CD4-positive, alpha-beta memory T cell (primary cell): ENCODE measurements around the gene ADCY5. TPM values are rescaled to one million over a fixed set of nuclear protein-coding genes. Genes with fewer than 3 reads are reported as not detected.

Experiments used
- CTCF ChIA-PET: fragments of 350-600 bp; sonication (Branson Sonifier 250); formaldehyde crosslinking; loops from one replicate; lab custom pipeline; 2021; ENCODE audit warnings: inconsistent platforms; ENCODE audit not compliant: partially characterized antibody; lab: Charles Lee
- POLR2A ChIA-PET: fragments of 350-600 bp; sonication (Branson Sonifier 250); formaldehyde crosslinking; loops from one replicate; lab custom pipeline; 2021; ENCODE audit not compliant: partially characterized antibody; lab: Charles Lee
- DNase-seq, 5 donors: peaks; one replicate each; pipeline versions ENCODE4 v3.0.0 to v3.0.0-alpha.2; 2020 to 2022; ENCODE audit warnings: mixed read lengths in 1 of 5
- H3K27ac ChIP-seq: one replicate; pipeline ENCODE4 v1.7.0; 2013; ENCODE audit warnings: low read depth, low read length
- H3K27me3 ChIP-seq: 2 replicates; pipeline ENCODE4 v1.7.0; 2013; ENCODE audit warnings: mild to moderate bottlenecking, low read length, moderate library complexity; ENCODE audit not compliant: insufficient read depth
- H3K36me3 ChIP-seq: 2 replicates; pipeline ENCODE4 v1.7.0; 2013; ENCODE audit warnings: mild to moderate bottlenecking, low read length, moderate library complexity; ENCODE audit not compliant: insufficient read depth
- H3K4me1 ChIP-seq: 2 replicates; pipeline ENCODE4 v1.7.0; 2013; ENCODE audit warnings: mild to moderate bottlenecking, low read length, moderate library complexity; ENCODE audit not compliant: insufficient read depth
- H3K4me3 ChIP-seq, 2 donors: one replicate each; pipeline ENCODE4 v1.7.0; 2013; ENCODE audit warnings: low read length in 2 of 2, mild to moderate bottlenecking in 1 of 2
- H3K9me3 ChIP-seq, 2 donors: one replicate each; pipeline ENCODE4 v1.7.0; 2013; ENCODE audit warnings: low read length in 2 of 2, control low read depth in 1 of 2; ENCODE audit not compliant: control insufficient read depth in 1 of 2
- H3K27ac Mint-ChIP-seq, 7 donors: one replicate each; pipeline ENCODE4 v1.8.0; 2020 to 2021; ENCODE audit warnings: mixed read lengths in 7 of 7, mild to moderate bottlenecking in 6 of 7, inconsistent platforms in 3 of 7, moderate library complexity in 3 of 7
- H3K27me3 Mint-ChIP-seq, 2 donors: one replicate each; pipeline ENCODE4 v1.8.0; 2020 to 2021; ENCODE audit warnings: mixed read lengths in 2 of 2
- H3K36me3 Mint-ChIP-seq, 2 donors: one replicate each; pipeline ENCODE4 v1.8.0; 2020 to 2021; ENCODE audit warnings: mixed read lengths in 2 of 2, inconsistent platforms in 1 of 2, mild to moderate bottlenecking in 1 of 2
- H3K4me1 Mint-ChIP-seq, 4 donors: one replicate each; pipeline ENCODE4 v1.8.0; 2020 to 2021; ENCODE audit warnings: mixed read lengths in 4 of 4, mild to moderate bottlenecking in 1 of 4
- H3K4me3 Mint-ChIP-seq, 8 donors: one replicate each; pipeline ENCODE4 v1.8.0; 2020 to 2021; ENCODE audit warnings: mixed read lengths in 8 of 8, mild to moderate bottlenecking in 7 of 8, moderate library complexity in 6 of 8, inconsistent platforms in 3 of 8
- H3K9me3 Mint-ChIP-seq, 8 donors: one replicate each; pipeline ENCODE4 v1.8.0; 2020 to 2021; ENCODE audit warnings: mixed read lengths in 8 of 8, mild to moderate bottlenecking in 5 of 8, inconsistent platforms in 3 of 8, moderate library complexity in 1 of 8
- intact Hi-C: fragments of 100-400 bp; cut with micrococcal nuclease; formaldehyde crosslinking; loops from one replicate; pipeline ENCODE4 v1.15.1; 2023
- polyA plus RNA-seq, 2 donors: library from polyadenylated mRNA; unstranded; fragments of 300-500 nt; fragmentation: Illumina TruSeq; gene quantifications; one replicate each; pipeline ENCODE4 v1.2.3, GENCODE V29; 2021
- total RNA-seq, 2 experiments: library from RNA; stranded (reverse); gene quantifications; one replicate each; pipeline ENCODE4 v1.2.3, GENCODE V29; 2021

ADCY5 gene
- total and polyA plus RNA-seq, 4 experiments from 2014 or later = 0.11 TPM; not detected in 3

- H3K27ac ChIP-seq = no peak overlapping the region
- intact Hi-C loops = no loop called here
- Mint-ChIP-seq H3K4me1 (no peaks in the 10 kb centered on the region), H3K9me3 (no peaks in the 10 kb centered on the region), H3K4me3 (no peak overlapping the region), H3K36me3 (no peaks in the 10 kb centered on the region), H3K27ac (no peak overlapping the region), H3K27me3 (peaks cover 6 to 21% of the 10 kb centered on the region in 2 donors)
- H3K27me3 ChIP-seq = no peaks in the 10 kb centered on the region
- H3K4me1 ChIP-seq = no peaks in the 10 kb centered on the region
- no peak overlapping the region for H3K4me3 ChIP-seq
- H3K9me3 ChIP-seq = no peaks in the 10 kb centered on the region
- POLR2A ChIA-PET = no interaction called here
- DNase-seq = no peak
- H3K36me3 ChIP-seq = no peaks in the 10 kb centered on the region
- CTCF ChIA-PET = no interaction called here
Observed at GRCh38 chr3:123384256-123384655, 64.6 kb downstream of the ADCY5 start.

DNA sequence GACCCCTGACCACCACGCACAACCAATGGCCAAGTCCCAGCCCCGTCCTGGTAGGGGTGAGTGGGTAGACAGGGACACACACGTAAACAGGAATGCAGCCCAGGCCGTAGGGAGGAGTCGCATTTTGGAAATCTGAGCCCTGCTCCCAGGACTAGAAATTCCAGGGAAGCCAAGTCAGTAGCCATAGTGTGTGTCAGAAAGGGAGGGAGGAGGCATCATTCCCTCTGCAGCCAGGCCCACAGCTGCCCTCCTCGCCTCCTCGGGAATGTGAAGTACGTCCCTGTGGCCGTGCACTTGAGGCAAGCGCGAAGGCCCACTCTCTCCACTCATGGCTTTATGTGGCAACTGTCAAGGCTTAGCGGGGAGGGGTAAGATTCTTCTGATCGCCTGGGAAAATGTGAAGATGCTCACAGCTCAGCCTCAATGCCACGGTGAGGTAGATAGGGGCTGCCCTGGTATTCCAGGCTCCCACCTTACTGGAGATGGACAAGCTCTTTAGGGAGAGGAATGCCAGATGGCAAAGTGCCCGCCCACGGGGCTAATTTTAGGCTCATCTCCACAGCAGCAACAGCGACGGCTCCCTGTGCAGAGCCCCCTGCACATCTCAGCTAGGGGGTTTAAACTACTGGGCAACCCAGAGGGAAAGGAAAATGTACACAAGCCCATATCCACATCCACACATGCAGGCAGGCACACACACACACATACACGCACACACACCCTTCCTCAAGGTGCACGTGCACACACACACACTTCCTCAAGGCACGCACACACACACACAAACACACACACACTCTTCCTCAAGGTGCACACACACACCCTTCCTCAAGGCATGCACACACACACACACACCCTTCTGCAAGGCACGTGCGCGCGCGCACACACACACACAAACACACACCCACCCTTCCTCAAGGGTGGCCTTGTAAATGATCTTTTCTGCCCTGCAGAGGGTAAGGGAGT lies 65.5 kb downstream of the ADCY5 start:
- CTCF ChIA-PET = no interaction called here
- no peaks in the 10 kb centered on the region for H3K36me3 Mint-ChIP-seq
- Histone ChIP-seq H3K9me3 (no peaks in the 10 kb centered on the region), H3K36me3 (no peaks in the 10 kb centered on the region), H3K4me3 (no peak overlapping the region), H3K27ac (no peak overlapping the region), H3K4me1 (no peaks in the 10 kb centered on the region), H3K27me3 (no peaks in the 10 kb centered on the region)
- no peak for DNase-seq
- no peaks in the 10 kb centered on the region for H3K4me1 Mint-ChIP-seq
- H3K9me3 Mint-ChIP-seq = no peaks in the 10 kb centered on the region
- POLR2A ChIA-PET = no interaction called here
- H3K4me3 Mint-ChIP-seq = no peak overlapping the region
- intact Hi-C loops = no loop called here
- peaks cover 5 to 15% of the 10 kb centered on the region in 2 donors for H3K27me3 Mint-ChIP-seq
- H3K27ac Mint-ChIP-seq = peak overlapping the region in 1 of 7 donors; percentile 25

GRCh38 chr3:123380261-123380660 lies 68.6 kb downstream of the ADCY5 start:
- Histone ChIP-seq H3K9me3 (no peaks in the 10 kb centered on the region), H3K36me3 (no peaks in the 10 kb centered on the region), H3K27me3 (no peaks in the 10 kb centered on the region), H3K27ac (no peak overlapping the region), H3K4me3 (no peak overlapping the region), H3K4me1 (no peaks in the 10 kb centered on the region)
- DNase-seq = no peak
- Mint-ChIP-seq H3K27ac (no peak overlapping the region), H3K9me3 (no peaks in the 10 kb centered on the region), H3K36me3 (no peaks in the 10 kb centered on the region), H3K27me3 (peaks cover 5 to 6% of the 10 kb centered on the region in 2 donors), H3K4me1 (no peaks in the 10 kb centered on the region), H3K4me3 (no peak overlapping the region)
- ChIA-PET POLR2A (no interaction called here), CTCF (no interaction called here)
- intact Hi-C loops = no loop called here

DNA sequence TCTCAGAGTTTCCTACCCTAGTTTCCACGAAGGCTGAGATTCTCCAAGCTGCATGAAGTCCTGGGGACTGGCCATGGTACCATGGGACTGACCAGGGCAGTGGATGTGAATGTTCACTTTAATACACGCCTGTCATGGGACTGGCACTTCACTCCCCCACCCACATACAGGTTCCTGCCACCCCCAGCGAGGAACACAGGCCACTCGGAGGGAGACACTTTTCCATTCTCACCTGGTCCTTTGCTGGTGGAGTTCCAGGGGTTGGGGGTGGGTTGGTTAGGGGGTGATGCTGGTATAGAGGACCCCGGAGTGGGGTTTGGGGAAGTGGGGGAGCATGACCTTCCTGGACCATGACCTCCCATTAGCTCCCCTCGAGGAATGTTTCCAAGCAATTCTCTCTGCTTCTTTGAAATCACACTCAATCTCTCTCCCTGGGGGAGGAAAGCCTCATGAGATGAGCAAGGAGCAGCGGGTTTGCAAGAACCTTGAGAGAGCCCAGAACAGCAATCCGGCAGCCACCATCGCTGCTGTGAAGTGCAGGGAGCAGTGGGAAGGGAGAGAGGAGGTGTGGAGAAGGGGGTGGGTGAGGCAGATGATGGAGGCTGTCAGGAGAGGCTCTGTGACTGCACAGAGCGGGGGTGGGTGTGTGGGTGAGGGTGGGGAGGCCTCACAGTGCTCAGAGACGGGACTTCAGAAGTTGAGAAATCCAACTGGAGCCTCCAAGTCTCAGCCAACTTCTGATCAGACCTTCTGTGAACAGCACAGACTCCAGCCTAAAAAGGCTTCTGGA lies 69.7 kb downstream of the ADCY5 start:
- no peaks in the 10 kb centered on the region for H3K36me3 ChIP-seq
- Mint-ChIP-seq H3K27me3 (peaks cover 5 to 6% of the 10 kb centered on the region in 2 donors), H3K27ac (no peak overlapping the region), H3K36me3 (no peaks in the 10 kb centered on the region), H3K4me3 (no peak overlapping the region), H3K4me1 (no peaks in the 10 kb centered on the region), H3K9me3 (no peaks in the 10 kb centered on the region)
- H3K27ac ChIP-seq = no peak overlapping the region
- H3K27me3 ChIP-seq = no peaks in the 10 kb centered on the region
- H3K4me1 ChIP-seq = no peaks in the 10 kb centered on the region
- intact Hi-C loops = no loop called here
- CTCF ChIA-PET = no interaction called here
- H3K9me3 ChIP-seq = no peaks in the 10 kb centered on the region
- POLR2A ChIA-PET = no interaction called here
- DNase-seq = no peak
- H3K4me3 ChIP-seq = no peak overlapping the region

DNA sequence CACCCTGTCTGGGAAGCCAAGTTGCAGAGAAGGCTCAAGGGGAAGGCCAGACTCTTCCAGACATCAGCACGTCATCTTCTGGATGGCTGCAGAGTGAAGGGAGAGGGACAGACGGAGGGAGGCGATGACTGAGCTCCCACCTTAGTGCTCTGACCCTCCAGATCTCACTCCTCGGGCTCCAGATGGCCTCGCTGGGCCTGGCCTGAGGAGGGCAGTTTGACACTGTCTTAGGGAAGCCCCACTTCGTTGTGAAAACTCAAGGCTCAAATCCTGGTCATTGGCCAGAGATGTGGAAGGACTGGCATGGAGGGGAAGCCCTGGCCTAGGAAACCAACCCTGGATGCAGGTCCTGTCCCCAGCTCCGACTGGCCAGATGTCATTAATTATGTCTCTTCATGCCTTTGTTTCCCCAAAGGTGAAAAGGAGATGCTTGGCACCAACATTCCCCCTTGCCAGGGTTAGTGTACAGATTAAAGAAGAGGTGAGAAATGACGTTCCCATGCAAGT lies 70.4 kb downstream of the ADCY5 start:
- Mint-ChIP-seq H3K27ac (no peak overlapping the region), H3K4me1 (no peaks in the 10 kb centered on the region), H3K9me3 (no peaks in the 10 kb centered on the region), H3K27me3 (peaks cover 3 to 5% of the 10 kb centered on the region in 2 donors), H3K36me3 (no peaks in the 10 kb centered on the region), H3K4me3 (no peak overlapping the region)
- no peak overlapping the region for H3K4me3 ChIP-seq
- H3K36me3 ChIP-seq = no peaks in the 10 kb centered on the region
- H3K27me3 ChIP-seq = no peaks in the 10 kb centered on the region
- no peaks in the 10 kb centered on the region for H3K4me1 ChIP-seq
- ChIA-PET POLR2A (no interaction called here), CTCF (interaction anchor here (0.7 kb wide), 1 partner anchor 41 kb away, joined by 3 read pairs; no protein-coding TSS in a partner anchor)
- intact Hi-C loops = no loop called here
- no peak for DNase-seq
- no peak overlapping the region for H3K27ac ChIP-seq
- H3K9me3 ChIP-seq = no peaks in the 10 kb centered on the region

DNA sequence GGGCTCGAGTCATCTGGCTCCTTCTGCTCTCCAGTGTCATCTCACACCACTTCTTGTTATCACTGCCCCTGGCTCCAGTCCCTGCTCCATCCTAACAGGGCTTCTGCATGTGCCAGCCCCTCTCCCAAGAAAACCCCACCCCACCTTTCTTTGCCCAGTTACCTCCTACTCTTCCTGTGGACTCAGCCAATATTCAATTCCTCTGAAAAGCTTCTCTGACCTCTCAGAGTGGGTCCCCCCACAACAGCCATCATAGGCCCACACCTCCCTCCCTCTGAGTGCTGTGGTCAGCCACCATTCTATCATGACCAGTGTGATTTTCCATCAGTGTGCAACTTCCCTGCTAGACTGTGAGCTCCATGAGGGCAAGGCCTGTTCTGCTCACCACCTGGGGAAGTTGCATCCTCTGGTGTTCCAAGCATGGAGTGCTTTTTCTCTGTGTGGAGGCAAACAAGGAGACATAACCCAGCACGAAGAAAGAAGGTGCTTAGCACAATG lies 71.6 kb downstream of the ADCY5 start:
- Histone ChIP-seq H3K4me1 (no peaks in the 10 kb centered on the region), H3K9me3 (no peaks in the 10 kb centered on the region), H3K27ac (no peak overlapping the region), H3K27me3 (no peaks in the 10 kb centered on the region), H3K36me3 (no peaks in the 10 kb centered on the region), H3K4me3 (no peak overlapping the region)
- H3K36me3 Mint-ChIP-seq = no peaks in the 10 kb centered on the region
- CTCF ChIA-PET = interaction anchor here (1.1 kb wide), 1 partner anchor 46 kb away, joined by 3 read pairs; no protein-coding TSS in a partner anchor
- intact Hi-C loops = no loop called here
- peaks cover 3 to 5% of the 10 kb centered on the region in 2 donors for H3K27me3 Mint-ChIP-seq
- no peaks in the 10 kb centered on the region for H3K9me3 Mint-ChIP-seq
- no peak overlapping the region for H3K4me3 Mint-ChIP-seq
- H3K4me1 Mint-ChIP-seq = no peaks in the 10 kb centered on the region
- POLR2A ChIA-PET = no interaction called here
- no peak for DNase-seq
- H3K27ac Mint-ChIP-seq = no peak overlapping the region
